K562 (cell line): ENCODE data around the gene ZNF776.

Experiments used
- TAF9B ChIP-seq: fragments of 450-650 bp; IDR thresholded peaks from 2 replicates; pipeline ENCODE4 v1.6.1; 2018; ENCODE audit warnings: mild to moderate bottlenecking; ENCODE audit not compliant: partially characterized antibody
- ZNF764 ChIP-seq: fragments of 250-450 bp; sonication (Bioruptor Pico); IDR thresholded peaks from 2 replicates; pipeline ENCODE4 v1.4.0; 2020; ENCODE audit warnings: low read depth, mild to moderate bottlenecking, moderate library complexity

- TF ChIP-seq ZNF764 (no peak), TAF9B (no peak)
These were observed 11.3 kb downstream of the ZNF776 start for GRCh38 chr19:57757941-57758340.
